GM21786 (cell line): ENCODE data around the gene MYMX.
"Not testable (repeated sequence)": the region's sequence is repeated elsewhere in the genome, so short reads cannot be mapped to it uniquely, and the experiment has no call there.

Experiments used
- ATAC-seq: cut with Tn5 transposase; IDR thresholded peaks from one replicate; pipeline ENCODE4 v1.9.1; 2021; ENCODE audit not compliant: unreplicated experiment

MYMX gene

GRCh38 chr6:44230034-44230675 lies 13.4 kb downstream of the MYMX start:
- no peak for ATAC-seq

- ATAC-seq: not testable (repeated sequence)
Measured at GRCh38 chr6:44231426-44231825, 14.7 kb downstream of the MYMX start.

- ATAC-seq: no peak
Measured at GRCh38 chr6:44232676-44233566, 16.2 kb downstream of the MYMX start.

GRCh38 chr6:44233567-44234100 lies 16.9 kb downstream of the MYMX start:
- ATAC-seq: no peak

- ATAC-seq: no peak
Measured at GRCh38 chr6:44234101-44235025, 17.6 kb downstream of the MYMX start.

GRCh38 chr6:44235269-44235668 lies 18.5 kb downstream of the MYMX start:
- no peak for ATAC-seq

GRCh38 chr6:44235891-44236516 lies 19.3 kb downstream of the MYMX start:
- no peak for ATAC-seq

GRCh38 chr6:44237021-44237812 lies 20.5 kb downstream of the MYMX start:
- peak; percentile 76 for ATAC-seq

GRCh38 chr6:44237813-44238433 lies 21.2 kb downstream of the MYMX start:
- ATAC-seq: peak; percentile 69

GRCh38 chr6:44238687-44239350 lies 22.1 kb downstream of the MYMX start:
- no peak for ATAC-seq

- ATAC-seq: no peak
Measured at GRCh38 chr6:44243345-44243744, 26.6 kb downstream of the MYMX start.

GRCh38 chr6:44245391-44245911 lies 28.7 kb downstream of the MYMX start:
- ATAC-seq: no peak

- peak; percentile 44 for ATAC-seq
Measured at GRCh38 chr6:44245912-44246662, 29.4 kb downstream of the MYMX start.

GRCh38 chr6:44246663-44247337 lies 30.1 kb downstream of the MYMX start, which contains the start of gene HSP90AB1:
Gene HSP90AB1 (plus strand): TSS chr6:44247101. CDS start chr6:44248630, 1,529 bp downstream.
- ATAC-seq: peak; percentile 60

- peak; percentile 29 for ATAC-seq
Measured at GRCh38 chr6:44247338-44248302, 30.9 kb downstream of the MYMX start.

GRCh38 chr6:44248579-44248978 lies 31.9 kb downstream of the MYMX start:
- ATAC-seq: no peak
